HL-60 (cell line): ENCODE results near the gene RNF223.

Experiments
- DNase-seq, 2 experiments: peaks; one replicate each; pipeline ENCODE4 v3.0.0-alpha.2; 2010 to 2020; ENCODE audit warnings: low read depth in 1 of 2, low spot score in 1 of 2
- H3K27ac ChIP-seq: fragments of 250-450 bp; sonication (Bioruptor Pico); replicated peaks from 2 replicates; pipeline ENCODE4 v1.5.1; 2020; ENCODE audit warnings: mild to moderate bottlenecking, moderate library complexity
- H3K27me3 ChIP-seq: fragments of 250-450 bp; sonication (Bioruptor Pico); 2 replicates; pipeline ENCODE4 v1.5.1; 2021; ENCODE audit warnings: mild to moderate bottlenecking, moderate library complexity; ENCODE audit not compliant: insufficient read depth, poor library complexity, severe bottlenecking
- H3K4me3 ChIP-seq: replicated peaks from 2 replicates; pipeline ENCODE4 v1.5.1; 2011; ENCODE audit warnings: mild to moderate bottlenecking, control low read depth, low read length; ENCODE audit not compliant: insufficient read depth
- GABPA ChIP-seq: IDR thresholded peaks from 2 replicates; pipeline ENCODE4 v1.6.1; 2012; ENCODE audit warnings: low read depth
- POLR2AphosphoS5 ChIP-seq: IDR thresholded peaks from 2 replicates; pipeline ENCODE4 v1.6.1; 2012; ENCODE audit warnings: low read depth
- SPI1 ChIP-seq: IDR thresholded peaks from 2 replicates; pipeline ENCODE4 v1.6.1; 2012; ENCODE audit warnings: low read depth, mild to moderate bottlenecking, borderline replicate concordance
- TF ChIP-seq, protein P1 (sequence below): IDR thresholded peaks from one replicate; pipeline ENCODE4 v1.5.1; 2011; ENCODE audit warnings: low read length, control low read depth, inconsistent platforms; ENCODE audit not compliant: insufficient read depth
- TF ChIP-seq, protein P2 (sequence below): IDR thresholded peaks from 2 replicates; pipeline ENCODE4 v1.6.1; 2012; ENCODE audit warnings: low read depth; ENCODE audit not compliant: insufficient replicate concordance

Gene RNF223

DNA sequence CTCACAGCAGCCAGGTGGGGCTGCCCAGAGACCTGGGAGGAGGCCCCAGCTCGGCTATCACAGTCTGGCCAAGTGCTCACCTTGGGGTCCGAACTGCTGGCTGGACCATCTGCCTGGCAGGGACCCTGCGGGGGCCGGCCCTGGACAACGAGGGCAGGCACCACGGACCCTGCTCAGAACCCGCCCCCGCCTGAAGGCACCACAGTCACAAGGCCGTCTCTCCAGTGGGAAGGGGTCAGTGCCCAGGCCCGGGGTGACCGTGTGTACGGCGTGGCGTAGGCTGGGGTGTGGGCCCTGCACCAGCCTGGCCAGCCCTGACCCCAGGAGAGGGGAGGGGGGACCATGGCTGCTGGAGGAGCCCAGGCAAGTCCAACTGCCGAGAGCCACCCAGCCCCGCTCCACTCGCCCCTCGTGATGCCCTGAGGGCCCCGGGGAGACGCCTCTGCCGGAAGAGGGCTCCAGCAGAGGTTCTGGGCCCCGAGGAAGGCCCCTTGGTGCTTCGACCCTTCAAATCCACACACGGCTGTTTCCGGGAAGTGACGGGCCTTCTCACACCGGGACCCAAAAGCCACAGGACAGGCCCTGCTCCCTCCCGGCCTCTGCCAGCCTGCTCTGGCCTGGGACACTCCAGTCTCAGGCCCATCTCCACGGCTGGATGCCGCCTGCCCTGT lies 11.2 kb upstream of the RNF223 start:
- no peak for TF ChIP-seq POLR2AphosphoS5
- TF ChIP-seq, protein P1, sequence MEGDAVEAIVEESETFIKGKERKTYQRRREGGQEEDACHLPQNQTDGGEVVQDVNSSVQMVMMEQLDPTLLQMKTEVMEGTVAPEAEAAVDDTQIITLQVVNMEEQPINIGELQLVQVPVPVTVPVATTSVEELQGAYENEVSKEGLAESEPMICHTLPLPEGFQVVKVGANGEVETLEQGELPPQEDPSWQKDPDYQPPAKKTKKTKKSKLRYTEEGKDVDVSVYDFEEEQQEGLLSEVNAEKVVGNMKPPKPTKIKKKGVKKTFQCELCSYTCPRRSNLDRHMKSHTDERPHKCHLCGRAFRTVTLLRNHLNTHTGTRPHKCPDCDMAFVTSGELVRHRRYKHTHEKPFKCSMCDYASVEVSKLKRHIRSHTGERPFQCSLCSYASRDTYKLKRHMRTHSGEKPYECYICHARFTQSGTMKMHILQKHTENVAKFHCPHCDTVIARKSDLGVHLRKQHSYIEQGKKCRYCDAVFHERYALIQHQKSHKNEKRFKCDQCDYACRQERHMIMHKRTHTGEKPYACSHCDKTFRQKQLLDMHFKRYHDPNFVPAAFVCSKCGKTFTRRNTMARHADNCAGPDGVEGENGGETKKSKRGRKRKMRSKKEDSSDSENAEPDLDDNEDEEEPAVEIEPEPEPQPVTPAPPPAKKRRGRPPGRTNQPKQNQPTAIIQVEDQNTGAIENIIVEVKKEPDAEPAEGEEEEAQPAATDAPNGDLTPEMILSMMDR, result no peak
- no peak for TF ChIP-seq GABPA
- TF ChIP-seq SPI1, result no peak
- Histone ChIP-seq H3K4me3 (no peak overlapping the region), H3K27ac (no peak overlapping the region), H3K27me3 (no peaks in the 10 kb centered on the region)
- DNase-seq, result no peak

DNA sequence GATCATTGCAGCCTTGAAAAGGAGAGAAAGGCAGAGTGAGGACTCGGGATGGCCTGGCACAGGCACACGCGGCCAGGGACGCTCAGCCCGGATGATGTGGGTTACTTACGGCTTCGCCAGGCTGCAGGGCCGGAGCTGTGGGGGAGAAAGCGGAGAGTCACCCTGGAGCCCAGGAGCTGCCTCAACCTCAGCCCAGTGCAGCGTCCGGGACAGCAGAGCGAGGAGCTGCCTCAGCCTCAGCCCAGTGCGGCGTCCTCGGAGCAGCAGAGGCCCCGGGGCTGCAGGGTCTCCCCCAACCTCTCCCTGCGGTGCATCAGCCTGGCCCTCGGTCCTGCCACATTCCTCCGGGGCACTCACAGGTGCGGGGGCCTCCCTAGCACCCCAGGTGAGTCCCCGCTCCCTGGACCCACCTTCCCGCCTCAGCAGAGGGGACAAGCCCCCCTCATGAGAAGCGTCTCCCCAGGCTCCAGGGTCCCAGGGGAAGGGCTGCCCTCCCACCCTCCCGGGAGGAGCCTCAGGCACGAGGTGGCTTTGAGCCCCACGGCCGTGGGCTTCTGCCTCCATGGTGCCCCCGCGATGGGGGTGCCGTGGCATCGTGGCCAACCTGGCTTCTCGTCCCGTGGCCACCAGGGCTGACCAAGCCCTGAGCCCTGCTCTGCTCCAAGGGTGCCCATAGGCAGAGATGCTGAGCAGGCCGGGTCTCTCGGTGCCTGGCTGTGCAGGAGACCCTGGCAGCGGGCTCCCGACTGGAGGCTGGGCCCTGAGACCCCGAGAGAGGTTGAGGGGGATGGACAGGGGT lies 10.5 kb upstream of the RNF223 start:
- no peak overlapping the region for H3K27ac ChIP-seq
- DNase-seq, result no peak
- TF ChIP-seq, protein P1, result no peak
- TF ChIP-seq, protein P2, sequence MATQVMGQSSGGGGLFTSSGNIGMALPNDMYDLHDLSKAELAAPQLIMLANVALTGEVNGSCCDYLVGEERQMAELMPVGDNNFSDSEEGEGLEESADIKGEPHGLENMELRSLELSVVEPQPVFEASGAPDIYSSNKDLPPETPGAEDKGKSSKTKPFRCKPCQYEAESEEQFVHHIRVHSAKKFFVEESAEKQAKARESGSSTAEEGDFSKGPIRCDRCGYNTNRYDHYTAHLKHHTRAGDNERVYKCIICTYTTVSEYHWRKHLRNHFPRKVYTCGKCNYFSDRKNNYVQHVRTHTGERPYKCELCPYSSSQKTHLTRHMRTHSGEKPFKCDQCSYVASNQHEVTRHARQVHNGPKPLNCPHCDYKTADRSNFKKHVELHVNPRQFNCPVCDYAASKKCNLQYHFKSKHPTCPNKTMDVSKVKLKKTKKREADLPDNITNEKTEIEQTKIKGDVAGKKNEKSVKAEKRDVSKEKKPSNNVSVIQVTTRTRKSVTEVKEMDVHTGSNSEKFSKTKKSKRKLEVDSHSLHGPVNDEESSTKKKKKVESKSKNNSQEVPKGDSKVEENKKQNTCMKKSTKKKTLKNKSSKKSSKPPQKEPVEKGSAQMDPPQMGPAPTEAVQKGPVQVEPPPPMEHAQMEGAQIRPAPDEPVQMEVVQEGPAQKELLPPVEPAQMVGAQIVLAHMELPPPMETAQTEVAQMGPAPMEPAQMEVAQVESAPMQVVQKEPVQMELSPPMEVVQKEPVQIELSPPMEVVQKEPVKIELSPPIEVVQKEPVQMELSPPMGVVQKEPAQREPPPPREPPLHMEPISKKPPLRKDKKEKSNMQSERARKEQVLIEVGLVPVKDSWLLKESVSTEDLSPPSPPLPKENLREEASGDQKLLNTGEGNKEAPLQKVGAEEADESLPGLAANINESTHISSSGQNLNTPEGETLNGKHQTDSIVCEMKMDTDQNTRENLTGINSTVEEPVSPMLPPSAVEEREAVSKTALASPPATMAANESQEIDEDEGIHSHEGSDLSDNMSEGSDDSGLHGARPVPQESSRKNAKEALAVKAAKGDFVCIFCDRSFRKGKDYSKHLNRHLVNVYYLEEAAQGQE, result no peak
- TF ChIP-seq GABPA (no peak), POLR2AphosphoS5 (no peak), SPI1 (no peak)
- H3K4me3 ChIP-seq, result no peak overlapping the region
- no peaks in the 10 kb centered on the region for H3K27me3 ChIP-seq

DNA sequence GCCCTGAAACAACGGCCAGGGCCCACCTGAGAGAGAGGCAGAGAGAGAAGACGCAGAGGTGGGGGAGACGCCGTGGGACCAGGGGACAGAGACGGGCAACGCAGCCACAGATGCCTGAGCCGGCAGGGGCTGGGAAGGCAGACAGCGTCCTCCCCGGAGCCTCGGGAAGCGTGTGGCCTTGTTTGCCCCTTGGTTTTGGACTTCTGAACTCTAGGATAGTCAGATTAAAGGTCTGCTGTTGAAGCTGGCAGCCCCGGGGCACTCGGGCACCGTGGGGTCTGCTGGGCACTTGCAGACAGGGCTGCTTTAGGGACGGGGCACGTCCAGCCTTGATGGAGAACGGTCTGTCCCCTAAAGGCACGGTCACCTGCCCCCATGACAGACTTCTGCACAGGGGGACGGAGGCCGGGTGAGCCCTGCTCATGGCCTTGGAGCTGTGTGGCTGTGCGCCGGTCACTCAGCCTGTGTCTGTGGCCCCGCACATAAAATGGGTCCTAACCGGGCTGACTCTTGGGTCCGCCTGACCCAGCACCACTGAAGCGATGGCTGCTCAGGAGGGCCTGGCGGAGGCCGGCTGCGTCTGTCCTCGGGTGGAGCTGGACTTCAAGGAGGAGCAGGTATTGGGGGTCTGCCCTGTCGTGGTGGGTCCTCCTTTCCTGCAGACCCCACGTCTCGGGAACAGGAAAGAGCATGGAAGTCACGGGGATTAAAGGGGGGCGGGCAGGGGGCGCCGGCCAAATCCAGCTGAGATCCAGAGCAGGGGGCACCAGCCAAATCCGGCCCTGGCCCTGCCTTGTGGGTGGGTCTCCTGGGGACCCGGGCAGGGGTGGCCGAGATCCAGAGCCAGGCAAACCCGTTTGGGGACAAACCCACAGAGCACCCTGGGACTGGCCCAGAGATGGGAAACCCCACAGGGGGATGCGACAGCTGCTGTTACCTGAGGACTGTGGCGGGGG lies 9.6 kb upstream of the RNF223 start:
- Histone ChIP-seq H3K4me3 (no peak overlapping the region), H3K27me3 (no peaks in the 10 kb centered on the region), H3K27ac (no peak overlapping the region)
- no peak for DNase-seq
- TF ChIP-seq POLR2AphosphoS5 (no peak), SPI1 (no peak), GABPA (no peak)
- TF ChIP-seq, protein P2, result no peak
- TF ChIP-seq, protein P1, result no peak
